ENCODE results near the gene AFF3.

- TF ChIP-seq POLR2AphosphoS5 (IDR thresholded peaks at IDR 0.05; ENCODE audit: low read depth, low read length) (no peak), TAF1 (IDR thresholded peaks at IDR 0.05; ENCODE audit: borderline replicate concordance, insufficient read depth, low read length) (no peak), REST (IDR thresholded peaks at IDR 0.05; ENCODE audit: insufficient read depth in 1 of 2, low read depth in 2 of 2, low read length in 2 of 2) (no peak), FOXP2 (optimal IDR thresholded peaks at IDR 0.05; ENCODE audit: borderline replicate concordance, extremely low read depth, extremely low read length, insufficient read depth) (no peak)
Measured at GRCh38 chr2:99989905-99990304, 152.5 kb downstream of the AFF3 start.

Data from PFSK-1 (cell line).